HEK293 (cell line): ENCODE data around the gene LTC4S.

Experiments used
- ATF2 ChIP-seq: fragments of 450-650 bp; formaldehyde crosslinking; IDR thresholded peaks from 2 replicates; pipeline ENCODE4 v1.5.1; 2016; ENCODE audit warnings: missing biosample characterization, missing genetic modification characterization, low read depth
- KLF8 ChIP-seq: fragments of 450-650 bp; formaldehyde crosslinking; IDR thresholded peaks from 2 replicates; pipeline ENCODE4 v1.5.1; 2016; ENCODE audit warnings: missing biosample characterization, missing genetic modification characterization
- ZBTB48 ChIP-seq: fragments of 450-650 bp; formaldehyde crosslinking; IDR thresholded peaks from 2 replicates; pipeline ENCODE4 v1.5.1; 2016; ENCODE audit warnings: missing biosample characterization, missing genetic modification characterization
- ZNF324 ChIP-seq: fragments of 450-650 bp; formaldehyde crosslinking; IDR thresholded peaks from 2 replicates; pipeline ENCODE4 v1.5.1; 2016; ENCODE audit warnings: missing biosample characterization, missing genetic modification characterization
- ZNF335 ChIP-seq: fragments of 450-650 bp; formaldehyde crosslinking; conservative IDR thresholded peaks from 2 replicates; pipeline ENCODE4 v1.5.1; 2016; ENCODE audit warnings: missing biosample characterization, missing genetic modification characterization
- ZNF366 ChIP-seq: fragments of 450-650 bp; formaldehyde crosslinking; conservative IDR thresholded peaks from 2 replicates; pipeline ENCODE4 v1.5.1; 2016; ENCODE audit warnings: missing biosample characterization, missing genetic modification characterization
- ZNF488 ChIP-seq: fragments of 450-650 bp; formaldehyde crosslinking; IDR thresholded peaks from 2 replicates; pipeline ENCODE4 v1.5.1; 2016; ENCODE audit warnings: missing biosample characterization, missing genetic modification characterization
- ZNF514 ChIP-seq: fragments of 450-650 bp; formaldehyde crosslinking; IDR thresholded peaks from 2 replicates; pipeline ENCODE4 v1.5.1; 2016; ENCODE audit warnings: missing biosample characterization, missing genetic modification characterization
- ZNF518A ChIP-seq: fragments of 450-650 bp; formaldehyde crosslinking; conservative IDR thresholded peaks from 2 replicates; pipeline ENCODE4 v1.5.1; 2016; ENCODE audit warnings: low read depth, missing biosample characterization, missing genetic modification characterization
- ZNF600 ChIP-seq: fragments of 450-650 bp; formaldehyde crosslinking; IDR thresholded peaks from 2 replicates; pipeline ENCODE4 v1.5.1; 2016; ENCODE audit warnings: missing biosample characterization, missing genetic modification characterization
- ZNF639 ChIP-seq: fragments of 450-650 bp; formaldehyde crosslinking; IDR thresholded peaks from 2 replicates; pipeline ENCODE4 v1.5.1; 2016; ENCODE audit warnings: missing biosample characterization, missing genetic modification characterization
- ZNF664 ChIP-seq: fragments of 450-650 bp; formaldehyde crosslinking; IDR thresholded peaks from 2 replicates; pipeline ENCODE4 v1.5.1; 2016; ENCODE audit warnings: missing biosample characterization, missing genetic modification characterization
- ZSCAN30 ChIP-seq: fragments of 450-650 bp; IDR thresholded peaks from 2 replicates; pipeline ENCODE4 v1.5.1; 2018; ENCODE audit warnings: missing biosample characterization, mild to moderate bottlenecking, missing genetic modification characterization, moderate library complexity
- ZXDB ChIP-seq: fragments of 450-650 bp; formaldehyde crosslinking; IDR thresholded peaks from 2 replicates; pipeline ENCODE4 v1.5.1; 2016; ENCODE audit warnings: missing biosample characterization, missing genetic modification characterization
- TF ChIP-seq, protein P1 (sequence below): fragments of 450-650 bp; formaldehyde crosslinking; IDR thresholded peaks from 2 replicates; pipeline ENCODE4 v1.5.1; 2017; ENCODE audit warnings: missing biosample characterization, missing genetic modification characterization
- TF ChIP-seq, protein P2 (sequence below): fragments of 450-650 bp; formaldehyde crosslinking; IDR thresholded peaks from 2 replicates; pipeline ENCODE4 v1.5.1; 2016; ENCODE audit warnings: missing biosample characterization, missing genetic modification characterization
- TF ChIP-seq, protein P3 (sequence below): fragments of 450-650 bp; formaldehyde crosslinking; IDR thresholded peaks from 2 replicates; pipeline ENCODE4 v1.5.1; 2016; ENCODE audit warnings: missing biosample characterization, missing genetic modification characterization
- TF ChIP-seq, protein P4 (sequence below): fragments of 450-650 bp; formaldehyde crosslinking; IDR thresholded peaks from 2 replicates; pipeline ENCODE4 v1.5.1; 2016; ENCODE audit warnings: missing biosample characterization, missing genetic modification characterization

LTC4S gene

GRCh38 chr5:179759581-179760551 lies 33.9 kb upstream of the LTC4S start (continued):
- TF ChIP-seq, protein P1, sequence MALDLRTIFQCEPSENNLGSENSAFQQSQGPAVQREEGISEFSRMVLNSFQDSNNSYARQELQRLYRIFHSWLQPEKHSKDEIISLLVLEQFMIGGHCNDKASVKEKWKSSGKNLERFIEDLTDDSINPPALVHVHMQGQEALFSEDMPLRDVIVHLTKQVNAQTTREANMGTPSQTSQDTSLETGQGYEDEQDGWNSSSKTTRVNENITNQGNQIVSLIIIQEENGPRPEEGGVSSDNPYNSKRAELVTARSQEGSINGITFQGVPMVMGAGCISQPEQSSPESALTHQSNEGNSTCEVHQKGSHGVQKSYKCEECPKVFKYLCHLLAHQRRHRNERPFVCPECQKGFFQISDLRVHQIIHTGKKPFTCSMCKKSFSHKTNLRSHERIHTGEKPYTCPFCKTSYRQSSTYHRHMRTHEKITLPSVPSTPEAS (tag by site-specific recombination), result no peak
- TF ChIP-seq ZNF514 (tag by site-specific recombination) (no peak), ZNF639 (tag by site-specific recombination) (no peak), ZNF335 (tag by site-specific recombination) (peak; percentile 25; the same call in 1 of the 2 replicates), ZBTB48 (no peak), ZNF324 (tag by site-specific recombination) (no peak), ZNF488 (no peak), KLF8 (tag by site-specific recombination) (peak; percentile 44; the same call in 1 of the 2 replicates), ATF2 (tag by site-specific recombination) (no peak), ZSCAN30 (tag by site-specific recombination) (no peak), ZNF518A (tag by site-specific recombination) (no peak), ZNF664 (tag by site-specific recombination) (no peak), ZNF600 (tag by site-specific recombination) (peak; percentile 66; the same call in 1 of the 2 replicates), ZXDB (tag by site-specific recombination) (no peak), ZNF366 (tag by site-specific recombination) (peak; percentile 65)
- TF ChIP-seq, protein P2, sequence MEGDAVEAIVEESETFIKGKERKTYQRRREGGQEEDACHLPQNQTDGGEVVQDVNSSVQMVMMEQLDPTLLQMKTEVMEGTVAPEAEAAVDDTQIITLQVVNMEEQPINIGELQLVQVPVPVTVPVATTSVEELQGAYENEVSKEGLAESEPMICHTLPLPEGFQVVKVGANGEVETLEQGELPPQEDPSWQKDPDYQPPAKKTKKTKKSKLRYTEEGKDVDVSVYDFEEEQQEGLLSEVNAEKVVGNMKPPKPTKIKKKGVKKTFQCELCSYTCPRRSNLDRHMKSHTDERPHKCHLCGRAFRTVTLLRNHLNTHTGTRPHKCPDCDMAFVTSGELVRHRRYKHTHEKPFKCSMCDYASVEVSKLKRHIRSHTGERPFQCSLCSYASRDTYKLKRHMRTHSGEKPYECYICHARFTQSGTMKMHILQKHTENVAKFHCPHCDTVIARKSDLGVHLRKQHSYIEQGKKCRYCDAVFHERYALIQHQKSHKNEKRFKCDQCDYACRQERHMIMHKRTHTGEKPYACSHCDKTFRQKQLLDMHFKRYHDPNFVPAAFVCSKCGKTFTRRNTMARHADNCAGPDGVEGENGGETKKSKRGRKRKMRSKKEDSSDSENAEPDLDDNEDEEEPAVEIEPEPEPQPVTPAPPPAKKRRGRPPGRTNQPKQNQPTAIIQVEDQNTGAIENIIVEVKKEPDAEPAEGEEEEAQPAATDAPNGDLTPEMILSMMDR (tag by site-specific recombination), result no peak
- TF ChIP-seq, protein P3, sequence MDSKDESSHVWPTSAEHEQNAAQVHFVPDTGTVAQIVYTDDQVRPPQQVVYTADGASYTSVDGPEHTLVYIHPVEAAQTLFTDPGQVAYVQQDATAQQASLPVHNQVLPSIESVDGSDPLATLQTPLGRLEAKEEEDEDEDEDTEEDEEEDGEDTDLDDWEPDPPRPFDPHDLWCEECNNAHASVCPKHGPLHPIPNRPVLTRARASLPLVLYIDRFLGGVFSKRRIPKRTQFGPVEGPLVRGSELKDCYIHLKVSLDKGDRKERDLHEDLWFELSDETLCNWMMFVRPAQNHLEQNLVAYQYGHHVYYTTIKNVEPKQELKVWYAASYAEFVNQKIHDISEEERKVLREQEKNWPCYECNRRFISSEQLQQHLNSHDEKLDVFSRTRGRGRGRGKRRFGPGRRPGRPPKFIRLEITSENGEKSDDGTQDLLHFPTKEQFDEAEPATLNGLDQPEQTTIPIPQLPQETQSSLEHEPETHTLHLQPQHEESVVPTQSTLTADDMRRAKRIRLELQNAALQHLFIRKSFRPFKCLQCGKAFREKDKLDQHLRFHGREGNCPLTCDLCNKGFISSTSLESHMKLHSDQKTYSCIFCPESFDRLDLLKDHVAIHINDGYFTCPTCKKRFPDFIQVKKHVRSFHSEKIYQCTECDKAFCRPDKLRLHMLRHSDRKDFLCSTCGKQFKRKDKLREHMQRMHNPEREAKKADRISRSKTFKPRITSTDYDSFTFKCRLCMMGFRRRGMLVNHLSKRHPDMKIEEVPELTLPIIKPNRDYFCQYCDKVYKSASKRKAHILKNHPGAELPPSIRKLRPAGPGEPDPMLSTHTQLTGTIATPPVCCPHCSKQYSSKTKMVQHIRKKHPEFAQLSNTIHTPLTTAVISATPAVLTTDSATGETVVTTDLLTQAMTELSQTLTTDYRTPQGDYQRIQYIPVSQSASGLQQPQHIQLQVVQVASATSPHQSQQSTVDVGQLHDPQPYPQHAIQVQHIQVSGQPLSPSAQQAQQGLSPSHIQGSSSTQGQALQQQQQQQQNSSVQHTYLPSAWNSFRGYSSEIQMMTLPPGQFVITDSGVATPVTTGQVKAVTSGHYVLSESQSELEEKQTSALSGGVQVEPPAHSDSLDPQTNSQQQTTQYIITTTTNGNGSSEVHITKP (tag by site-specific recombination), result peak; percentile 56
- TF ChIP-seq, protein P4, sequence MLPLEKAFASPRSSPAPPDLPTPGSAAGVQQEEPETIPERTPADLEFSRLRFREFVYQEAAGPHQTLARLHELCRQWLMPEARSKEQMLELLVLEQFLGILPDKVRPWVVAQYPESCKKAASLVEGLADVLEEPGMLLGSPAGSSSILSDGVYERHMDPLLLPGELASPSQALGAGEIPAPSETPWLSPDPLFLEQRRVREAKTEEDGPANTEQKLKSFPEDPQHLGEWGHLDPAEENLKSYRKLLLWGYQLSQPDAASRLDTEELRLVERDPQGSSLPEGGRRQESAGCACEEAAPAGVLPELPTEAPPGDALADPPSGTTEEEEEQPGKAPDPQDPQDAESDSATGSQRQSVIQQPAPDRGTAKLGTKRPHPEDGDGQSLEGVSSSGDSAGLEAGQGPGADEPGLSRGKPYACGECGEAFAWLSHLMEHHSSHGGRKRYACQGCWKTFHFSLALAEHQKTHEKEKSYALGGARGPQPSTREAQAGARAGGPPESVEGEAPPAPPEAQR (tag by site-specific recombination), result no peak
